ENCODE results near the gene MRPL54.

The MRPL54 gene

DNA sequence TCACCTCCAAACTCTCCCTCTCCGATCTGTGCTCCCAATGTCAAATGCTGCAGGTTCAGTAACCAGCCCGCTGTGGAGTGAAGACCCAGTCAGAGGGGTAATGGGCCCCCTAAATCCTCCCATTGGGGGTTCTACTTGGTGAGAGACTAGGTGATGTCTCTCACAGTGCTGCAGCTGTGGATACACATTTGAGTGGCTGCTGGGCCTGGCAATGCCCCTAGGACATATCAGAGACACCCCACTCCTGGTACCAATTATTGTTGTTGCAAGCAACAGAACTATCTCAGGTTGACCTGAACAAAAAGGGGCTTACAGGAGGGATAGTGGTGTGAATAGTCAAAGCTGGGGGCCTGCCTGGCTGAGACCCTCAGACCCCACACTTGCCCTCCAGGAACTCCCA lies 19.1 kb downstream of the MRPL54 start:
- POLR2A ChIA-PET: interaction anchor here (0.9 kb wide), 1 partner anchor 19 kb away, joined by 3 read pairs; the partner anchor contains the start of gene MRPL54
- CTCF ChIA-PET: no interaction called here

DNA sequence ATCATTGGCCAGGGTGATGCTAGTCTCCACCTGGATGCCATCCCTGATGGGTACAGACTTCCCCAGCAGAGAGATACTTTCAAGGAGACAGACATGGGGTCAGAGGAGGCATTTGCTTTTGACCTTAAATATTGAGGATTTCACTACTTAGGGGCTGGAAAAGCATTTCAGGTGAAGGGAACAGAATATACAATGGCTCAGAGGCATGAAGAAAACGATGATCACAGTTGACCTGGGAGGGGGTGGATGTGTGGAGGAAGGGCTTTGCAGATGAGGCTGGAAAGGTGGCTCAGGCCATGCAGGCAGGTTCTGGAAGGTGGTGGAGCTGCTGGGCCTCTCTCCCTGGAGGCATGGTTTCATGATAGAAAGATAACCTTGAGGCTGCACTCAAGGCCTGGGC lies 19.8 kb downstream of the MRPL54 start:
- TF ChIP-seq NFRKB (IDR thresholded peaks at IDR 0.05) (no peak), SP1 (IDR thresholded peaks at IDR 0.05) (no peak), LEF1 (IDR thresholded peaks at IDR 0.05; ENCODE audit: borderline replicate concordance) (no peak)
- no peak for DNase-seq (ENCODE audit: extremely low spot score)
- ChIA-PET CTCF (no interaction called here), POLR2A (interaction anchor here (1.3 to 1.9 kb wide), 2 partner anchors 11 to 20 kb away, joined by 3 to 8 read pairs; partner anchors contain the start of gene MRPL54)

More for the DNA sequence above, 19.1 kb downstream of the MRPL54 start:
- no peak for DNase-seq (ENCODE audit: extremely low spot score)
- TF ChIP-seq FOXM1 (IDR thresholded peaks at IDR 0.05; ENCODE audit: borderline replicate concordance) (no peak), BHLHE40 (IDR thresholded peaks at IDR 0.05; ENCODE audit: borderline replicate concordance) (no peak), FOXA1 (IDR thresholded peaks at IDR 0.05) (no peak), CTBP1 (IDR thresholded peaks at IDR 0.05; ENCODE audit: borderline replicate concordance) (no peak), FOXK2 (IDR thresholded peaks at IDR 0.05) (no peak), LEF1 (IDR thresholded peaks at IDR 0.05; ENCODE audit: borderline replicate concordance) (no peak), ELF4 (IDR thresholded peaks at IDR 0.05) (no peak), HDGF (IDR thresholded peaks at IDR 0.05; ENCODE audit: borderline replicate concordance) (no peak), L3MBTL2 (conservative IDR thresholded peaks at IDR 0.05) (no peak)

DNA sequence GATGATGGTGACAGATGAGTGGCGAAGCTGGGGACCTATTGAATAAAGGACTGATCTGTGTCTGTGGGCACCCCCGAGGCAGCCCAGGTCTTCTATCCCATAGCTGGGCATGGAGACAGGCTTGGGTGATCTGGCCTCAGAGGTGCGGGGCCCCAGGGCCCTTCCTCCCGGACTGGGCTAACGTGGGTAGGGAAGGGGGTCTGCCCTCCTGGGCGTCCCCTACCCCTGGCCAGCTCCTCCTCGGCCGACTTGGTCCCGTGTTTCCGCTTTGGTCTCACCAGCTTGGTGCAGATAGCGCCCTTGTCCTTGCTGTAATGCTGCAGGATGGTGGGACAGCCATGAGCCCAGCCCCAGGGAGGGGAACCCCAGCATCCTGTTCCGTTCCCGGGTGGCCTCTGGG lies 20.4 kb downstream of the MRPL54 start:
- ChIA-PET POLR2A (interaction anchor here (1.3 to 1.9 kb wide), 2 partner anchors 12 to 20 kb away, joined by 3 to 8 read pairs; partner anchors contain the start of gene MRPL54), CTCF (no interaction called here)
- no peak for TF ChIP-seq ZNF384 (IDR thresholded peaks at IDR 0.05)
- no peak for TF ChIP-seq SUZ12 (IDR thresholded peaks at IDR 0.05)
- TF ChIP-seq, protein P1, sequence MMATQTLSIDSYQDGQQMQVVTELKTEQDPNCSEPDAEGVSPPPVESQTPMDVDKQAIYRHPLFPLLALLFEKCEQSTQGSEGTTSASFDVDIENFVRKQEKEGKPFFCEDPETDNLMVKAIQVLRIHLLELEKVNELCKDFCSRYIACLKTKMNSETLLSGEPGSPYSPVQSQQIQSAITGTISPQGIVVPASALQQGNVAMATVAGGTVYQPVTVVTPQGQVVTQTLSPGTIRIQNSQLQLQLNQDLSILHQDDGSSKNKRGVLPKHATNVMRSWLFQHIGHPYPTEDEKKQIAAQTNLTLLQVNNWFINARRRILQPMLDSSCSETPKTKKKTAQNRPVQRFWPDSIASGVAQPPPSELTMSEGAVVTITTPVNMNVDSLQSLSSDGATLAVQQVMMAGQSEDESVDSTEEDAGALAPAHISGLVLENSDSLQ (IDR thresholded peaks at IDR 0.05): no peak
- no peak for TF ChIP-seq CTBP1 (IDR thresholded peaks at IDR 0.05; ENCODE audit: borderline replicate concordance)
- no peak for TF ChIP-seq SP1 (IDR thresholded peaks at IDR 0.05)
- no peak for TF ChIP-seq TARDBP (IDR thresholded peaks at IDR 0.05)
- TF ChIP-seq FOXA1 (IDR thresholded peaks at IDR 0.05): no peak
- TF ChIP-seq FOXM1 (IDR thresholded peaks at IDR 0.05; ENCODE audit: borderline replicate concordance): no peak
- no peak for TF ChIP-seq FOXK2 (IDR thresholded peaks at IDR 0.05)
- TF ChIP-seq NFRKB (IDR thresholded peaks at IDR 0.05): no peak
- TF ChIP-seq L3MBTL2 (conservative IDR thresholded peaks at IDR 0.05): no peak
- TF ChIP-seq BHLHE40 (IDR thresholded peaks at IDR 0.05; ENCODE audit: borderline replicate concordance): no peak
- no peak for TF ChIP-seq ELF4 (IDR thresholded peaks at IDR 0.05)
- TF ChIP-seq HDGF (IDR thresholded peaks at IDR 0.05; ENCODE audit: borderline replicate concordance): no peak
- TF ChIP-seq LEF1 (IDR thresholded peaks at IDR 0.05; ENCODE audit: borderline replicate concordance): no peak
- TF ChIP-seq ARNT (IDR thresholded peaks at IDR 0.05): no peak
- no peak for DNase-seq (ENCODE audit: extremely low spot score)

DNA sequence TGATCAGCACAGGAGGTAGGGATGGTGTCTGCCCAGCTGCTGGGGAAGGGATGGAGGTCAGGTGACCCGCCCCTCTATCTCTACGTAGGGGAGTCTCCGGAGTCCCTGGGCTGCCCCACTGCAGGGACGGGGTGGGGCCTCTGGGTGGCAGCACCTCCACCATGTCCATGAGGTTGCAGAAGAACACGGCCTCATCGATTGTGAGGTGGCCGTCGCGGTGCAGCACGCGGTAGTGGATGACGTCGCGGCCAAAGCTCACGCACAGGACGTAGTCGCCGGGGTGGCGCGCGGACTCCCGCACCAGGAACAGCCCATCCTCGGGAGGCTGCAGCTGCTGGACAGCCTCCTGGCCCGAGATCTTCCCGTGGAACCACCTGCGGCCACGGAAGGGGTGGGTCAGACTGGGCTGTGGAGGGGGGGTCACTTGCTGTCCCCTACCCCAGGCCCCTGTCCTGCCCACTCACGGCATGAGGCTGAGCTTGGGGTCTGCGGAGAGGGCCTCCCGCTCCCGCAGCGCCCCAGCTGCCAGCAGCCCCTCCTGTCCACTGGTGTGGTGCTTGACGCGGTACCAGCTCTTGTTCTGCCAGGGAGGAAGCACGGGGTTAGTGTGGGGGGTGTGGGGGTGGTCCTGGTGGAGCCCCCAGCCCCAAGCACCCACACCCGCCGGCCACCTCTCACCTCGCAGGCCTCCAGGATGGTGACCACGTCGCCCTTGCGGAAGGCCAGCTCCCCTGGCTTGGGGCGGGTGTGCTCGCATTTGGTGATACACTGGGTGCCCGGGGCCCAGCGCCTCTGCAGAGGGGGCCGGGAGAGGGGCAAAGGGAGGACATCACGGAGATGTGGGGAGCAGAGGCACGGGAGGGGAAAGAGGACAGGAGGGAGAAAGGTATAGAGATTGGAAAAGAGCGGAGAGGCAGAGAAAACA lies 21.4 kb downstream of the MRPL54 start:
- TF ChIP-seq ELF4 (IDR thresholded peaks at IDR 0.05) (no peak), BHLHE40 (IDR thresholded peaks at IDR 0.05; ENCODE audit: borderline replicate concordance) (no peak), TARDBP (IDR thresholded peaks at IDR 0.05) (no peak), NFRKB (IDR thresholded peaks at IDR 0.05) (no peak), SP1 (IDR thresholded peaks at IDR 0.05) (no peak)
- POLR2A ChIA-PET: interaction anchor here (1.3 to 1.9 kb wide), 2 partner anchors 13 to 21 kb away, joined by 3 to 8 read pairs; partner anchors contain the start of gene MRPL54
- CTCF ChIA-PET: interaction anchor here (0.5 kb wide), 1 partner anchor 8 kb away, joined by 7 read pairs; no protein-coding TSS in a partner anchor
- DNase-seq (ENCODE audit: extremely low spot score): no peak

DNA sequence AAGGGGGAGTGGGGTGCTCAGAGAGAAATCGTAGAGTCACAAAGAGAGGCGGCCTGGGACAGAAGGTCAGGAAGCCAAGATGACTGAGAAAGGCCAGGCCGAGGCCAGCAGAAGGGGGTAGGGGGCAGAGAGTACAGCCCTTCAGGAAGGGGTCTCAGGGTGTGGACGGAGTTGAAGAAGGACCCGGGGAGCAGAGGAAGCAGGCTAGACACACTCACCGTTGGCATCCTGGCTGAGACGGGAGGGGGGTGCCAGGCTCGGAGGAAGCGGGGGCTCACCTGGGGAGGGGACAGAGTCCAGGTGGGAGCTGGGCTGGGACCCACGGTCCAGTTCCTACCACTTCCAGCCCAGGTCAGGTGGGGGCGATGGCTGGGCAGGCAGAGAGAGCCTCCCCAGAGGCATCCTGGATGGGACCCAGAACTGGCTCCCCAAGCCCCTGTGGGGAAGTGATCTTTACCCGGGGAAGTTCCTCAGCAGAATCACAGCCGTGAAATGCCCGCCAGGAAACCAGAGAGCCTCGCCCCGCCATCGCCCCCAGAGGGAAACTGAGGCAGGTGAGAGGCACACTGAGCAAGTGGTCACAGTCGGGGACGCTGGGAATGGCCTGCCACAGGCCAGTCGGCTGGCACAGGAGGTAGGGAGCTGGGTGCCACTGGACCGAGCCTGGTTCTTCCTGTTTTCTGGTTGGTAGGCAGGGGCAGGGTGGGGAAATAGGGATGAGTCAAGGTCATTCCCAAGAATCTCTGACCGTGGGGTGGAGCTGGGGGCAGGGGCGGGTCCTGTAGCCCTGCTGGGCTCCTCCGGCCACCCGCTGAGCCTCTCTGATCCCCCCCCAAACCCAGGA lies 22.3 kb downstream of the MRPL54 start:
- POLR2A ChIA-PET: interaction anchor here (0.7 kb wide), 1 partner anchor 22 kb away, joined by 3 read pairs; no protein-coding TSS in a partner anchor
- CTCF ChIA-PET: no interaction called here
- no peak for DNase-seq (ENCODE audit: extremely low spot score)
- TF ChIP-seq SP1 (IDR thresholded peaks at IDR 0.05) (no peak), CTBP1 (IDR thresholded peaks at IDR 0.05; ENCODE audit: borderline replicate concordance) (no peak), NFRKB (IDR thresholded peaks at IDR 0.05) (no peak), HDGF (IDR thresholded peaks at IDR 0.05; ENCODE audit: borderline replicate concordance) (no peak), SUZ12 (IDR thresholded peaks at IDR 0.05) (no peak), FOXA1 (IDR thresholded peaks at IDR 0.05) (no peak)
- TF ChIP-seq, protein P1 (IDR thresholded peaks at IDR 0.05): no peak

DNA sequence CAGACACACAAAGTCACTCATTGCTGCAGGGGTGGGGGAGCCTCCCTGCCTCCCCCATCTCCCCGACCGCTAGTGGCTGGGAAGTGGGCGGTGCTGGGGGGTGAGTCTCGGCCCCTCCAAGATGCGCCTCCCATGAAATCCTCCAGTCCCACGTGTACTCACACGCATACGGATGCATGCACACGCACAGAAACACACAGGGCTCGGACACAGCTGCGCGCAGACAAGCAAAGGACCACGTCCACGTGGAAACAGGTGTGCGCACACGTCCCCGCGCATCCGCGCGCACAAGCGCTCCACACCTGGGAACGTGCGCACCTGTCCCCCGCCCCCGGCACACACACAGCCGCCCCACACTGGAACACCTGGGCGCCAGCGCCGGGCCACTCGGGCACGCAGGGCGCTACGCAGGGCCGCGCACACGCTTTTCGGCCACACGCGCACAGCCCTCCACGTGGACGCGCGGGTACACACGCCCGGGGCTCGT lies 23.0 kb downstream of the MRPL54 start:
- CTCF ChIA-PET: no interaction called here
- TF ChIP-seq NFRKB (IDR thresholded peaks at IDR 0.05) (no peak), L3MBTL2 (conservative IDR thresholded peaks at IDR 0.05) (peak; percentile 30)
- DNase-seq (ENCODE audit: extremely low spot score): no peak
- POLR2A ChIA-PET: no interaction called here
